H1 (cell line): ENCODE results near the gene ALPK3. TPM values are rescaled to one million over a fixed set of nuclear protein-coding genes. Genes with fewer than 3 reads are reported as not detected.

Experiments used
- E2F6 ChIP-seq: IDR thresholded peaks from 2 replicates; pipeline ENCODE4 v1.6.1; 2012; ENCODE audit warnings: inconsistent platforms
- EP300 ChIP-seq, 2 experiments: IDR thresholded peaks; 1 replicate in 1 of 2; 2 replicates in 1 of 2; pipeline ENCODE4 v1.6.1; 2011 to 2012; ENCODE audit warnings: low read depth in 2 of 2, low read length in 2 of 2, mild to moderate bottlenecking in 2 of 2, borderline replicate concordance in 1 of 2, inconsistent platforms in 1 of 2, moderate library complexity in 1 of 2
- PHF8 ChIP-seq: fragments of 200-600 bp; sonication (generic); conservative IDR thresholded peaks from 2 replicates; pipeline ENCODE4 v1.7.1; 2012; ENCODE audit warnings: low read depth, mild to moderate bottlenecking, inconsistent platforms, low read length, moderate library complexity
- SP1 ChIP-seq: IDR thresholded peaks from 2 replicates; pipeline ENCODE4 v1.6.1; 2011; ENCODE audit warnings: low read depth, low read length
- TCF12 ChIP-seq: IDR thresholded peaks from 2 replicates; pipeline ENCODE4 v1.6.1; 2011; ENCODE audit warnings: low read depth, mild to moderate bottlenecking, low read length
- polyA plus RNA-seq, 7 experiments: library from polyadenylated mRNA; depleted of rRNA in 3 of 7; stranded (reverse) in 5 of 7; unstranded in 2 of 7; fragments of >200 nt in 5 of 7; fragments of 200-250 nt in 2 of 7; gene quantifications; 1 replicate in 5 of 7; 2 replicates in 1 of 7; 4 replicates in 1 of 7; pipeline versions ENCODE4 v1.2.1 to v1.2.3, GENCODE V29; 2011 to 2013; ENCODE audit warnings: missing spikeins in 2 of 7, mixed read lengths in 2 of 7
- total RNA-seq: library from RNA; stranded (reverse); fragmentation: NEBNext Ultra II Directional; extraction: Animal tissue kit (Norgen Biotek cat#: 25700); gene quantifications from 2 replicates; pipeline ENCODE4 v1.2.1, GENCODE V29; 2021
- TF ChIP-seq, protein P1 (sequence below), 3 experiments: IDR thresholded peaks; 1 replicate in 2 of 3; 2 replicates in 1 of 3; pipeline versions ENCODE4 v1.5.1 to v1.6.1; 2011; ENCODE audit warnings: low read length in 3 of 3, mild to moderate bottlenecking in 3 of 3, inconsistent platforms in 2 of 3, low read depth in 1 of 3, moderate library complexity in 1 of 3; ENCODE audit not compliant: insufficient read depth in 1 of 3; ENCODE audit errors: control extremely low read depth in 1 of 3

Gene ALPK3
- total and polyA plus RNA-seq, 2 of the 8 experiments (the other 6 are each of a cell fraction or from before 2014, with no cell fraction given) = 4.4 to 19.2 TPM

DNA sequence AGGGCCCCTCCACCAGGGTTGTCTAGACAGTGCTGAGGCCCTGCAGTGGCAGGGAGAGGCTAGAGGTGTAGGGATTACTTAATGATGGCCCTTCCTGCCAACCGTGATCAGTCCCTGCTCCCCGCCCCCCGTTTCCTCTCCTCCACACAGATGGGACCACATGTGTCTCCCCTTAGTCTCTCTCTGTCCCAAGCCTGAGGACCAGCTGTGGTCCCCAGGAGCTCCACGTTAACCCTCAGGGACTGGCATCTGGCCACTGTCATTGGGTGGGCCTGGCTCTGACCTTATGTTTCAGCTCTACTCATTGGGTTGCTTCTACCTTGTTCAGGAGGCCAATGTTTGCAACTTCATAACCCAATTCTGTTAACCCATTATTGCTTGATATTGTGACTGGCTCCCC, 6.0 kb upstream of the ALPK3 start (continued):
- TF ChIP-seq, protein P1, sequence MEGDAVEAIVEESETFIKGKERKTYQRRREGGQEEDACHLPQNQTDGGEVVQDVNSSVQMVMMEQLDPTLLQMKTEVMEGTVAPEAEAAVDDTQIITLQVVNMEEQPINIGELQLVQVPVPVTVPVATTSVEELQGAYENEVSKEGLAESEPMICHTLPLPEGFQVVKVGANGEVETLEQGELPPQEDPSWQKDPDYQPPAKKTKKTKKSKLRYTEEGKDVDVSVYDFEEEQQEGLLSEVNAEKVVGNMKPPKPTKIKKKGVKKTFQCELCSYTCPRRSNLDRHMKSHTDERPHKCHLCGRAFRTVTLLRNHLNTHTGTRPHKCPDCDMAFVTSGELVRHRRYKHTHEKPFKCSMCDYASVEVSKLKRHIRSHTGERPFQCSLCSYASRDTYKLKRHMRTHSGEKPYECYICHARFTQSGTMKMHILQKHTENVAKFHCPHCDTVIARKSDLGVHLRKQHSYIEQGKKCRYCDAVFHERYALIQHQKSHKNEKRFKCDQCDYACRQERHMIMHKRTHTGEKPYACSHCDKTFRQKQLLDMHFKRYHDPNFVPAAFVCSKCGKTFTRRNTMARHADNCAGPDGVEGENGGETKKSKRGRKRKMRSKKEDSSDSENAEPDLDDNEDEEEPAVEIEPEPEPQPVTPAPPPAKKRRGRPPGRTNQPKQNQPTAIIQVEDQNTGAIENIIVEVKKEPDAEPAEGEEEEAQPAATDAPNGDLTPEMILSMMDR (IDR thresholded peaks at IDR 0.05; ENCODE audit: control extremely low read depth in 1 of 3, insufficient read depth in 1 of 3, low read depth in 1 of 3, low read length in 3 of 3) = no peak
- no peak for TF ChIP-seq EP300 (IDR thresholded peaks at IDR 0.05; ENCODE audit: borderline replicate concordance in 1 of 2, low read depth in 2 of 2, low read length in 2 of 2)
- TF ChIP-seq SP1 = no peak
- TF ChIP-seq TCF12 = no peak
- no peak for TF ChIP-seq E2F6
- no peak for TF ChIP-seq PHF8
